Testis (tissue), 3 donors: ENCODE results near the gene SYK. TPM values are rescaled to one million over a fixed set of nuclear protein-coding genes. Genes with fewer than 3 reads are reported as not detected.

Experiments used
- DNase-seq: peaks from one replicate; pipeline ENCODE4 v3.0.0-alpha.2; 2019
- H3K27ac ChIP-seq, 2 donors: fragments of 200-600 bp; sonication (generic); one replicate each; pipeline ENCODE4 v1.5.1; 2019
- H3K27me3 ChIP-seq: fragments of 200-600 bp; sonication (generic); one replicate; pipeline ENCODE4 v1.5.1; 2019
- H3K36me3 ChIP-seq: fragments of 200-600 bp; sonication (generic); one replicate; pipeline ENCODE4 v1.5.1; 2017; ENCODE audit warnings: low read depth; ENCODE audit errors: missing control alignments
- H3K4me1 ChIP-seq: fragments of 200-600 bp; sonication (generic); one replicate; pipeline ENCODE4 v1.5.1; 2019
- H3K4me3 ChIP-seq, 2 donors: fragments of 200-600 bp; sonication (generic); one replicate each; pipeline ENCODE4 v1.5.1; 2017 to 2019
- H3K9me3 ChIP-seq: fragments of 200-600 bp; sonication (generic); one replicate; pipeline ENCODE4 v1.5.1; 2017
- POLR2A ChIP-seq: fragments of 450-650 bp; IDR thresholded peaks from one replicate; pipeline ENCODE4 v1.6.1; 2017; ENCODE audit warnings: antibody characterized with exemption, mild to moderate bottlenecking, moderate library complexity
- WGBS, 2 donors: methylation state at CpG; one replicate each; pipeline ENCODE4 v1.1.5; 2018; 5-methylcytosine and 5-hydroxymethylcytosine counted together
- intact Hi-C: fragments of 100-400 bp; cut with DNase I; formaldehyde crosslinking; loops from one replicate; pipeline ENCODE4 v1.15.1; 2023; ENCODE audit warnings: low total_unique reads
- polyA plus RNA-seq: library from polyadenylated mRNA; stranded (reverse); fragments of 350-450 nt; fragmentation: Illumina TruSeq; extraction: RNeasy Lipid Tissue Mini Kit (QIAGEN cat#74804); gene quantifications from one replicate; pipeline ENCODE4 v1.2.3, GENCODE V29; 2014; ENCODE audit warnings: low read depth, low replicate concordance; ENCODE audit not compliant: insufficient read depth
- total RNA-seq, 2 donors: library from RNA; depleted of rRNA; stranded (reverse); fragments of >200 nt; gene quantifications; one replicate each; pipeline ENCODE4 v1.2.3, GENCODE V29; 2016
- TF ChIP-seq, protein P1 (sequence below), 3 experiments: fragments of 450-650 bp in 2 of 3; fragments of 200-600 bp in 1 of 3; sonication (generic) in 1 of 3; IDR thresholded peaks; one replicate each; pipeline ENCODE4 v1.5.1; 2016 to 2019; ENCODE audit warnings: antibody characterized with exemption in 3 of 3, mild to moderate bottlenecking in 2 of 3, moderate library complexity in 1 of 3

The SYK gene
- total and polyA plus RNA-seq, 3 donors from 2014 or later: 22.0 to 51.1 (median 30.8) TPM

DNA sequence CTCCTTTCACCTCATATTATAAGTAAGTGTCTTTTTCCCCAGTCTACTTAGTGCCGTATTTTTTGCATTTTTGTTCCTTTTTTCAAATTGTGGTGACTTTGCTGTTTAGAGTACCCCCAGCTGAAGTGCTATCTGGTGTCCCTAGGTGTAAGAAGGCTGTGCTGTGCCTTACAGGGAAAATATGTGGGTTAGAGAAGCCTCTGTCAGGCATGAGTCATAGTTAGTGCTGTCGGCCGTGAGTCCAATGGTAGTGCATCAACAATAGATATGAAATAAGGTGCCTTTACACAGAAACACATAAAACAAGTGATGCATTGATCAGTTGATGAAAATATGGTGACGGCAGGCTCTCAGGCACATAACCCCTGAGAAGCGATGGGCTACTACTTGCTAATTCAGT lies 20.1 kb downstream of the SYK start:
- H3K9me3 ChIP-seq: no peaks in the 10 kb centered on the region
- TF ChIP-seq, protein P1, sequence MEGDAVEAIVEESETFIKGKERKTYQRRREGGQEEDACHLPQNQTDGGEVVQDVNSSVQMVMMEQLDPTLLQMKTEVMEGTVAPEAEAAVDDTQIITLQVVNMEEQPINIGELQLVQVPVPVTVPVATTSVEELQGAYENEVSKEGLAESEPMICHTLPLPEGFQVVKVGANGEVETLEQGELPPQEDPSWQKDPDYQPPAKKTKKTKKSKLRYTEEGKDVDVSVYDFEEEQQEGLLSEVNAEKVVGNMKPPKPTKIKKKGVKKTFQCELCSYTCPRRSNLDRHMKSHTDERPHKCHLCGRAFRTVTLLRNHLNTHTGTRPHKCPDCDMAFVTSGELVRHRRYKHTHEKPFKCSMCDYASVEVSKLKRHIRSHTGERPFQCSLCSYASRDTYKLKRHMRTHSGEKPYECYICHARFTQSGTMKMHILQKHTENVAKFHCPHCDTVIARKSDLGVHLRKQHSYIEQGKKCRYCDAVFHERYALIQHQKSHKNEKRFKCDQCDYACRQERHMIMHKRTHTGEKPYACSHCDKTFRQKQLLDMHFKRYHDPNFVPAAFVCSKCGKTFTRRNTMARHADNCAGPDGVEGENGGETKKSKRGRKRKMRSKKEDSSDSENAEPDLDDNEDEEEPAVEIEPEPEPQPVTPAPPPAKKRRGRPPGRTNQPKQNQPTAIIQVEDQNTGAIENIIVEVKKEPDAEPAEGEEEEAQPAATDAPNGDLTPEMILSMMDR (IDR thresholded peaks at IDR 0.05): no peak
- no peak for TF ChIP-seq POLR2A
- intact Hi-C loops: no loop called here
- H3K27ac ChIP-seq: no peak overlapping the region
- DNase-seq: no peak
- H3K36me3 ChIP-seq: no peaks in the 10 kb centered on the region
- H3K27me3 ChIP-seq: no peaks in the 10 kb centered on the region
- H3K4me1 ChIP-seq: no peaks in the 10 kb centered on the region
- H3K4me3 ChIP-seq: no peak overlapping the region
- WGBS, 2 donors: 94 to 95% methylated on average over 5 of the region's 5 CpGs

DNA sequence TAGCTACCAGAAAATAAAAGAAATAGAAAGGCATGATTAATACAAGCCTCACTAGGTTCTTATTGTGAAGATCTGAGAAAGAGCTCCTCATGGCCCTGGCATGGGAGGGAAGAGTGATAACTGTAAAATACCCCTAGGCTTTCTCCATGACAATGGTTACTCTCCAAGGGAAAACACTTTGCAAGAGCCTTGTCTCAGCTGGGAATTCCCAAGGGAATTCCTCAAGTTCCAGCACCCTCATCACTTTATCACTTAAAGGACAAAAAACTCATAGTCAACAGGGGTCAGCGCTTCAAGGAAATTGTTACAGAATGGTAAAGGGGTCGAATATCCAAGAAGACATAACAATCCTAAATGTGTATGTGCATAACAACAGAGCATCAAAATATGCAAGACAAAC lies 21.2 kb downstream of the SYK start:
- no peak overlapping the region for H3K27ac ChIP-seq
- intact Hi-C loops: no loop called here

DNA sequence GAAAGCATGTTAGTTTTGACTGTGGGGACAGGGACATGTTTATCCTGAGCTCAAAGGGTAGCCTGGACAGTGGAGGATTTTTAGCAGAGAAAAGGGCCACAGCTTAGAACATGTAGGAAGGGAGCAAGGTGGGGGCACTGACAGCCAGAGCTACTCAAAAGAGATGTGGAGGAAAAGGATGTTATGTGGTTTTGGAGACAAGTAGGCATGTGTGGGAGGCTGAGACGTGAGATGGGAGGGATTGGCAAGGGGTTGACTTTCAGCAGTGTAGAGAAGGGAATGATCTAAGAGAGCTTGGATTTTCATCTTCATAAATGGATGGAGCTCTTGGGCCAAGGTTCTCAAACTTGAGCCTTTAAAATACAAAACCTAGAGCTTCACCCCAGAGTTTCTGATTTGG lies 24.0 kb downstream of the SYK start:
- H3K4me3 ChIP-seq: no peak overlapping the region
- no peaks in the 10 kb centered on the region for H3K36me3 ChIP-seq
- no peaks in the 10 kb centered on the region for H3K9me3 ChIP-seq
- intact Hi-C loops: no loop called here
- TF ChIP-seq POLR2A: no peak
- TF ChIP-seq, protein P1 (IDR thresholded peaks at IDR 0.05): no peak
- no peak overlapping the region for H3K27ac ChIP-seq
- H3K27me3 ChIP-seq: no peaks in the 10 kb centered on the region
- 83 to 87% methylated on average over 1 of the region's 1 CpG for WGBS, 2 donors
- DNase-seq: no peak
- no peaks in the 10 kb centered on the region for H3K4me1 ChIP-seq

More for the DNA sequence above, 21.2 kb downstream of the SYK start:
- H3K9me3 ChIP-seq: no peaks in the 10 kb centered on the region
- no peak for DNase-seq
- 83 to 93% methylated on average over 2 of the region's 2 CpGs for WGBS, 2 donors
- no peak for TF ChIP-seq POLR2A
- TF ChIP-seq, protein P1 (IDR thresholded peaks at IDR 0.05): no peak
- H3K27me3 ChIP-seq: no peaks in the 10 kb centered on the region
- no peaks in the 10 kb centered on the region for H3K36me3 ChIP-seq
- no peak overlapping the region for H3K4me3 ChIP-seq
- no peaks in the 10 kb centered on the region for H3K4me1 ChIP-seq

DNA sequence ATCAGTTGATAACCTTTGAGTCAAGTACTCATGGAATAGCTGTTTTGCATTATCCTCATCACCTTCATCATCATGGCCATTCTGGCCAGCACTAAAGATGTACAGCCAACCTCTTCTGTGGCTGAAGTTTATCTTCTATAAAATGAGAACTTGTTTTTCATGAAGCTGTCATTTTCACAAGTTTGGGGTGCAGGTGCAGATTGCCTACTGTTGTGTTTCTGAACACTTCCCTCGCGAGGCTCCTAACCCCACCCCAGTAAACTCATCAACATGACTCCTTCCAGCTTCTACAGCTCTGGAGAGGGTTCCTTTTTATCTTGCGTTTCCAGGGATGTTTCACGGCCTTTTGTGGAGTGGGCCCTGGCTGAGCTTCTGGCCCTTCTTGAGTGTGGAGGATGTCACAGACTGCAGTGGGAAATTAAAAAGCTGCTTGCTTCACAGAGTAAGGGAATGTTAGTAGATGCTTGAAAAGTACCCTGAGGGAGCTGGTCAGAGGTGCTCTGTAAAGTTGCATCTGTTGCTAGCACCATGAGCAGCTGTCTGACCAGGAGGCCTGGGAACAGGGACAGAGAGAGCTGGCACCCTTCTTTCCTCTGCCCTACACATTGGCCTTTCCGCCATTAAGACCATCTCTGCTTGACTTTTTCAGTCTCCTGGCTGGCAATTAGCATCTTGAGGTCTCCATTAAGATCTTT lies 24.9 kb downstream of the SYK start:
- Histone ChIP-seq H3K36me3 (no peaks in the 10 kb centered on the region), H3K9me3 (no peaks in the 10 kb centered on the region), H3K27ac (no peak overlapping the region), H3K4me1 (no peaks in the 10 kb centered on the region), H3K4me3 (no peak overlapping the region), H3K27me3 (no peaks in the 10 kb centered on the region)
- DNase-seq: no peak
- TF ChIP-seq, protein P1 (IDR thresholded peaks at IDR 0.05): no peak
- TF ChIP-seq POLR2A: no peak
- intact Hi-C loops: no loop called here
- WGBS, 2 donors: 73 to 94% methylated on average over 5 of the region's 5 CpGs
